ENCODE results near the gene MPPED1.

The MPPED1 gene

GRCh38 chr22:43521716-43522115 lies 109.9 kb downstream of the MPPED1 start:
- DNase-seq (ENCODE audit: low spot score), result no peak

DNA sequence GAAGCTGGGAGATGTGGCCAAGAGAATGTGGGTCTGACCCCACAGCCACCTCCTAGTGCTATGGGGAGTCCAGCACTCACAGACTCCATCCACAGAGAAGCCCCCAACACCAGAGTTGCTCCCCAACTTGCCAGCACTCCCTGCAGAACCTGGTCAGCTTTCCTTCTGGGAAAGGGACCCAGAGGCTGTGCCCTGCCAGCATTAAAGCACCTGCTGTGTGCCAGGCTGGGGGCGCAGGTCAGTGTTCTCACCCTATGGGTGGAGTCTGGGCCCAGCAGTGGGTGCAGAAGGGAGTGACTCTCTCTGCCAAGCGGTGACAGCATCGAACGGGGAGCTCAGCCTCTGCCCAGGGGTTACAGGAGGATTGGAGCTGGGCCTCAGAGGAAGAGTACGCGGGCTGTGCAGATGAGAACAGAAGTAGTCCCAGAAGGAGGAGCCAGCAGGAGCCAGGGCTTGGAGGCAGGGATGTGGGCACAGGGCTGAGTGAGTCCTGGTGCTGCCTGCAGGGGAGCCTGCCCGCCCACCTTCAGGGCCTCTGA lies 114.4 kb downstream of the MPPED1 start:
- DNase-seq (ENCODE audit: low spot score), result no peak

DNA sequence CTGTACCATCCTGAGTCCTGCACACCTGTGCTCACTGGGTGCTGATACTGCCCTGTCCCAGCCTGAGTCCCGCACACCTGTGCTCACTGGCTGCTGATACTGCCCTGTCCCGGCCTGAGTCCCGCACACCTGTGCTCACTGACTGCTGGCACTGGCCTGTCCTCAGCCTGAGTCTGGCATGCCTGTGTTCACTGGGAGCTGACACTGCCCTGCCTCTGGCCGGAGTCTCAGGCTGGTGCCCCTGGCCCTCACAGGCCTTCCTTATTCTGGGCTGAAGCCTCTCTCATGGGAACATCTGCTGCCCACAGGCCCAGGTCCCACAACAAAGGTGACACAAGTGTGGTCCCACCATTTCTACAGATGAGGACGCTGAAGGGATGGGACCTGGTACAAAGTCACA lies 115.1 kb downstream of the MPPED1 start:
- no peak for DNase-seq (ENCODE audit: low spot score)

DNA sequence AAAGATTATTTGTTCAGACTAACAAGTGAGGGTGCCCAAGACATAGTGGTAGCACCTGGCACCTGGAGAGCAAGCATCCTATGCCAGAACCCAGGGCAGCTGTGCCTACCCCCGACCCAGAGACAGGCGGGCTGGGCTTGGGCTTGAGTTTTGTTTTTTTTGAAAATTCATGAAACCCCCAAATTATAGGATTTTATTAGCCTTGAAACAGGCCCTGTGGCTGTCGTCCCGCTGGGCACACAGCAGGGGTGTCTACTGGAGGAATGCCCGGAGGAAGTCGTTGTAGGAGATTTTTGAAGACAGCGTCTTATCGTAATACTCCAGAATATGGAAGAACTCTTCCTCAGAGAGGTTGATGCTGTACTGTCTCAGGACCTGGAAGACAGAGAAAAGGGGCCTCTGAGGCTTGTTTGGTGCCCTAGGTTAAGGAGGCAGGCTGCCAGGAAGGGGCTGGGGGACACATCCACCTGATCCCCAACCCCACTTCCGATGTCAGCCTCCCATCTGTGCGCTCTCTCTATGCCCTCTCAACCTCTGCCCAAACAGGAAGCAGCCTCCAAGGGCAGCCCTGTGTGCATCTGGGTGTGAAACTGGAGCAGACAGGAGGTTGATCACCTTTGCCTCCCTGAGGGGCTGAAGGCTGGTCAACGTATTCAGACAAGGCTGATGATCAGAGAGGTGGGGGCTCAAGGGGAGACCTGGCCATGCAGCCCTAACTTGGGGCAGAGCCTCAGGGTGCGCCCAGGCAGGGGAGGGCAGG lies 117.0 kb downstream of the MPPED1 start:
- no peak for DNase-seq (ENCODE audit: low spot score)

- no peak for DNase-seq (ENCODE audit: low spot score)
Measured at GRCh38 chr22:43529461-43529860, 117.6 kb downstream of the MPPED1 start.

DNA sequence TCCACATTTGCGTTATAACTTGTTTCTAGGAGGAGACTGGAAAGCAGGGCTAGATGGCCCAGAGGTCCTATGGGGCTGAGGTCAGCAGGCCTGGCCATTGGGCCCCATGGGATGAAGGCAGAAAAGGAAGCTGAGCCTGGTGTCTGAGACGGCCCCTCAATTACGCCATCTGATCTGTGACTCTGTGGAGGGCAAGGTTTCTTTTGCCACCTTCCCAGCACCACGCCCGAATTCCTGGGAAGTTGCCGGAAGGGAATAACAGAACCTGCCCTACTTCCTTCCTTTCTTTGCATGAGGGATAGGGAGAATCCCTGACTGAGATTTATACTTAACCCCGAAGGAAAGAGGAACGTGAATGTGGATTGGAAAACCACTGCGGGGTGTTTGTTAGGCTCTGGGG lies 118.1 kb downstream of the MPPED1 start:
- no peak for DNase-seq (ENCODE audit: low spot score)

GRCh38 chr22:43530349-43531201 lies 118.8 kb downstream of the MPPED1 start:
- DNase-seq (ENCODE audit: low spot score), result peak; percentile 39

- no peak for DNase-seq (ENCODE audit: low spot score)
Measured at GRCh38 chr22:43531651-43532050, 119.8 kb downstream of the MPPED1 start.

DNA sequence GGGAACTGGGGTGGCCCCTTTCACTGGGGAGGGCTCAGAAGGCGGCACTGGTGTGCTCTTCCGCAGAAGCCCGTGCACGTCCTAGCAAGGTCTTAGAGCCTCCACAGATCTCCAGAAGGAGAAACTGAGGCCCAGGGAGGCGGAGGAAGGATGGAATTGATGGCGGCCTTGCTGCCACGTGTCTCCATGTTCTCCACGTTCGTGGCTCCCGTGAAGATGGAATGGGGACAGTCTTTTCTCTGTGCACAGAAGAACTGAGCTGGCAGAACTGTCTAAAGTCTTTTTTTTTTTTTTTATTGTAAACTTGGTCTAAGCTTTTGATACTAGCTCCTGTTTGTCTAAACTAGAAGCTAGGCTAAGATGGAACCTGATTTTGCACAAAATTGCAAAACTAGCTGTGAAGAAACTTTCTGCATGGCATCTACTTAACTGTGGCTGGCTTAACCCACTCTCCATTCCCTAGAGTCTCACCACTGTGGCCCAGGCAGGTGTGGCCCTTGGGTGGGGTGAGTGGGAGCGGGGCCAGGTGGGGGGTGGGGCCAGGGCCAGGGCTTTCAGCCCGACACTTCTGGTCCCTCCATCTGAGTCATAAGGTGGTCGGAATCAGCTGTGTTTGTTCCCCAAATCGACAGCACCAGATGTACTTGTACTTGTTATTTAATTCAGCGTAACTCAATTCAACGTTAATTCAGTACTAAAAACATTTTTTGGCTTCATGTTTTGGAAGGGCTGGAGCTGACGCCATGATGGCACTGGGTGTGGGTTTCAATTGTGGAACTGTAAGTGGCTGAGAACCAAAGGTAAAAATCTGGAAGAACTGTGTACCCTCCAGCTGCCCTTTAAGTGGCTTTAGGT lies 120.7 kb downstream of the MPPED1 start:
- no peak for DNase-seq (ENCODE audit: low spot score)

DNA sequence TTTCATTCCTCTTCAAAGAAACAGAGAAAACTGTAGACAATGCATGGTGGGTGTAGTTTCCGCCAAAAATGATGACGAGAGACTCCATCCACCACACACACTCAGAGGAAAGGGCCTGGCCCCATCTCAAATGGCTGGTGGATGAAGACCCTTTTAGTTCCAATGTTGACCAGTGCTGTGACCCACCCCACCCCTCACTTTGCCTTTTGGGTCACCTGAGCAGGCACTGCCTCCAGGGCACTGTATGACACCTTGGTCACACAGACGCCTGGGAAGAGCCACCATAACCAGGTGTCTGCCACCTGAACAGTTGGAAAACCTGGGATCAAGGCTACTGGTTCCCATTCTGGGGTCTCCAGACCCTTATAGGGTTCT lies 121.3 kb downstream of the MPPED1 start:
- no peak for DNase-seq (ENCODE audit: low spot score)

- DNase-seq (ENCODE audit: low spot score), result peak; percentile 16
Measured at GRCh38 chr22:43533656-43534428, 122.0 kb downstream of the MPPED1 start.

GRCh38 chr22:43534916-43535315 lies 123.1 kb downstream of the MPPED1 start:
- DNase-seq (ENCODE audit: low spot score), result no peak

DNA sequence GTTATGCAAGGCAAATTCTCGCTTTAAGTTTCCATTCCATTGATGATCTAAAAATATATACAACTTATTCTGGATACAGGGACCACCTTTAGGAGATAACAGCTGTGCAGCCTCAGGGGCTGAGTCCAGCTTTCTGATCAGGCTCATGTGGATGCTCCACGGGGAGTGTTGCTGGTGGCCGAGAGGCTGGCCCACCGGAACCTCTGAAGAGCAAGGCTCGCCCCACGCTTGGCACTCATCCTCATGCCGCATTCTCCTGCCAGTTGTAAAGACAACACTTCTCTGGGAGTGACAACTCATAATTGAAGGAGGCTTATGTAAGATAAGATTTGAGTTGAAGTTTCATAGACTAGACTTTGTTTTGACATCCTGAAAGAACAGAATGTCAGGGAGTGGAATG lies 123.5 kb downstream of the MPPED1 start:
- DNase-seq (ENCODE audit: low spot score), result peak; percentile 18

DNA sequence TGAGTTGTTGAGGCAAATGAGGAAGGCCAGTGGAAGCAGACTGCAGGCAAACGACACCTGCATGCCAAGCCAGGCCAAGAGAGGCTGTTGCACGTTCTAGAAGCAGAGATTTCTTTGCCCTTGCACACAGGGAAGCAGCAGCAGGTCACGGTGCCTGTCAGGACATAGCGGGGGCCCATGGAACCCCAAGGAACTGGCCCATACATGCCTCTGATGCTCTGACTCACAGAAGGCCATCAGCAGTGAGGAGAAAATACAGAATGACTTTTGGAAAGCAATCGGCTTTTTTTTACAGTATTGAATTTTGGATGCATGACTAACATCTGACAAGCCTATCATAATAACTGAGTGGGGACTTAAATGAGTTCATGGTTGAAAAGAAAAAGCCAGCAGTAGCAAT lies 123.9 kb downstream of the MPPED1 start:
- no peak for DNase-seq (ENCODE audit: low spot score)

GRCh38 chr22:43537019-43537585 lies 125.3 kb downstream of the MPPED1 start:
- no peak for DNase-seq (ENCODE audit: low spot score)

GRCh38 chr22:43539572-43540528 lies 128.0 kb downstream of the MPPED1 start:
- DNase-seq (ENCODE audit: low spot score), result no peak

DNA sequence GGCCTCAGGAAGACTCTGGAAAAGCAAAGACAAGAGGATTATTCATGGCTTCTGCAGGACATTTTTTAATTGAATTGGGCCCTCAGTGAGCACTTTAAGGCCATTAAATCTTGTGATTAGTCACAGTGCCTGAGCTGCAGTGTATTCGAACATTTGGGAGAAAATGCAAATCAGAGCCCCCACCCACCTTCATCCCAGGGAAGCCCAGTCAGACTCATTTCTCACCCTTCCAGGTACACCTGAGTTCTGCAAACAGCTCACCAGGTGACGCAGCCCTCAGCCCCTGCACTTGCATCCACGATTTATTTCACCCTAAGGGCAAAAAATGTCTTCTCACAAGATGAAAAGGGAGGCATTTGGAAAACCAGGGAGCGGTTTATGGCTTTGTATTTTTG lies 128.7 kb downstream of the MPPED1 start:
- no peak for DNase-seq (ENCODE audit: low spot score)

DNA sequence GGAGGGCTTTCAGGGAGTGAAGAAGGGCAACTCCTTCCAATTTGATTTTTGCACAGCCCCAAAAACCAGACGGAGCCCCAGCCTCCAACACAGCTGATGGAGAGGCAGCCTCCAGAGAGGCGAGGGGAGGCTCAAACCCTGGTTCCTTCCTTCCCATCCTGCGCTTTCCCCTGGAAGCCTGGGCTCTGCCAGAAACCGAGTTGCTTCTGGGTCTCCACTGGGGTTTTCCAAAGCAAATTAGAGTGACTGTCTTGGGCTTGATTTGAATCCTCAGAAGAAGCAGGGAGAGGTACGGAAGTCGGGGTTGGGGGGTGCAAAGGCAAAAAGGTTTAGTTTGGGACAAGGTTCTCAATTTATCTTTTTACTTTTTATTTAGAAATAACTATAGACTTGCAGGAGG lies 129.2 kb downstream of the MPPED1 start:
- DNase-seq (ENCODE audit: low spot score), result no peak

GRCh38 chr22:43541462-43542407 lies 129.9 kb downstream of the MPPED1 start:
- no peak for DNase-seq (ENCODE audit: low spot score)

Measured in putamen (tissue), 1 donor.